Loucy (cell line): ENCODE data around the gene CCDC12.

Source experiments
- H2AFZ ChIP-seq: fragments of 200-600 bp; sonication (generic); 2 replicates; pipeline ENCODE4 v1.6.0; 2016; ENCODE audit warnings: antibody characterized with exemption, mild to moderate bottlenecking, low read length, moderate library complexity
- H3F3A ChIP-seq: fragments of 200-600 bp; 2 replicates; pipeline ENCODE4 v1.6.0; 2016; ENCODE audit warnings: antibody characterized with exemption, low read depth, mild to moderate bottlenecking
- H3K27me3 ChIP-seq: fragments of 200-600 bp; sonication (generic); 2 replicates; pipeline ENCODE4 v1.6.1; 2014; ENCODE audit warnings: low read length, mild to moderate bottlenecking; ENCODE audit not compliant: insufficient read depth, poor library complexity, severe bottlenecking
- H3K36me3 ChIP-seq: fragments of 200-600 bp; sonication (generic); 2 replicates; pipeline ENCODE4 v1.6.1; 2016; ENCODE audit warnings: low read length; ENCODE audit not compliant: insufficient read depth
- H3K4me1 ChIP-seq: fragments of 200-600 bp; sonication (generic); 2 replicates; pipeline ENCODE4 v1.5.1; 2014; ENCODE audit warnings: low read length, mild to moderate bottlenecking; ENCODE audit not compliant: insufficient read depth, poor library complexity, severe bottlenecking
- H3K4me2 ChIP-seq: fragments of 200-600 bp; sonication (generic); 2 replicates; pipeline ENCODE4 v1.6.0; 2014; ENCODE audit warnings: antibody characterized with exemption, low read length, low read depth, mild to moderate bottlenecking; ENCODE audit not compliant: poor library complexity, severe bottlenecking
- H3K4me3 ChIP-seq: fragments of 200-600 bp; sonication (generic); 2 replicates; pipeline ENCODE4 v1.5.1; 2014; ENCODE audit warnings: low read length, mild to moderate bottlenecking, mixed read lengths; ENCODE audit not compliant: poor library complexity, severe bottlenecking
- H3K79me2 ChIP-seq: fragments of 200-600 bp; sonication (generic); 2 replicates; pipeline ENCODE4 v1.6.1; 2014; ENCODE audit warnings: low read length; ENCODE audit not compliant: insufficient read depth
- H3K9ac ChIP-seq: fragments of 200-600 bp; sonication (generic); 2 replicates; pipeline ENCODE4 v1.6.0; 2014; ENCODE audit warnings: mild to moderate bottlenecking, low read depth, low read length, moderate library complexity; ENCODE audit not compliant: poor library complexity, severe bottlenecking
- H3K9me2 ChIP-seq: fragments of 200-600 bp; sonication (generic); replicated peaks from 2 replicates; pipeline ENCODE4 v1.6.1; 2016; ENCODE audit warnings: low read depth, low read length, mixed read lengths
- H3K9me3 ChIP-seq: fragments of 200-600 bp; sonication (generic); 2 replicates; pipeline ENCODE4 v1.6.1; 2014; ENCODE audit warnings: mild to moderate bottlenecking, antibody characterized with exemption, low read length, low read depth; ENCODE audit not compliant: insufficient read depth
- H4K20me1 ChIP-seq: fragments of 200-600 bp; sonication (generic); 2 replicates; pipeline ENCODE4 v1.6.0; 2014; ENCODE audit warnings: antibody characterized with exemption, low read length, mild to moderate bottlenecking; ENCODE audit not compliant: insufficient read depth, poor library complexity, severe bottlenecking
- EZH2phosphoT487 ChIP-seq: fragments of 200-600 bp; IDR thresholded peaks from 2 replicates; pipeline ENCODE4 v1.6.1; 2018; ENCODE audit warnings: antibody characterized with exemption, mild to moderate bottlenecking, moderate library complexity, borderline replicate concordance
- TF ChIP-seq, protein P1 (sequence below): fragments of 200-600 bp; sonication (generic); conservative IDR thresholded peaks from 2 replicates; pipeline ENCODE4 v1.5.1; 2014; ENCODE audit warnings: mild to moderate bottlenecking, antibody characterized with exemption, low read length

The CCDC12 gene

DNA sequence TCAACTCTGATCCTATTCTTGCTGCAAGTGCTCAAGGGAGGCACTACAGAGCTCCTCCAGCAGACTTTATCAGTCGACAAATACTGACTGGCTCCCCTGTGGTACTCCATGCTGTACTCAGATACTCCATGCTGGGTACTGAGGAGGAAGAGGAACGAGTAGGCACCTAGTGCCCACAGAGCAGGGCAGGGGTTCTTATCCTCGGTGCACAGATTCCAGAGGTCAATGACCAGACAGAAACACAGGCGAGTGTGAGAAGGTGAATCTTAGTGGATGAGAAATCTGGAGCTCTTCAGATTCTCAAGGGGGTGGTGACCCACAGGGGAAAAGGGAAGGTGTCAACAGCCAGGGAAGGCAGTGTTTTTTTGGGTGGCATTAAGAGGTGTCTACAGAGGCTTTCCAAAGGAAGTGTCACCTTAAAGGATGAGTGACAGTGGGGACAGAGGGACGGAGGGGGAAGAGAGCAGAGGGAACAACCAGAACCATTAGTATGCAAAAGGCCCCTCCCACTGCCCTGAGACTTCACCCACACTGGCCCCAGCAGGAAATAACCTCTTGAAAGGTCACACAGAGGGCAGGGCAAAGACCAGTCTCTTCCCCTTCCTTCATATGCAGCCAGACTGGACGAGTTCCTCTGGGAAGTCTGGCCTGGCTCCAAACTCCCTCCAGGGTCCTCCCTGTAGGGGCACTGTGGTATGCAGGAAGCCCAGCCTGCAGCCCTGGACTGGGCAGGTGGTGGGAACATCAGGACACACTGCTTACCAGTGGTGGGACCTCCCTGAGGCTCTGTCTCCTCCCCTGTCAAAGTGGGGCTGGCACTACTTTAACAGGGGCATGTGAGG, 27.5 kb downstream of the CCDC12 start:
- Histone ChIP-seq H4K20me1 (peaks cover 23% of the 10 kb centered on the region), H3K36me3 (peaks cover 13% of the 10 kb centered on the region), H3K9me3 (no peaks in the 10 kb centered on the region), H3K9ac (peak overlapping the region; percentile 66), H3K4me1 (peaks cover 75% of the 10 kb centered on the region), H3K79me2 (peaks cover 95% of the 10 kb centered on the region), H3K9me2 (no peaks in the 10 kb centered on the region), H3K4me2 (peak overlapping the region; percentile 84), H3F3A (peaks cover 20% of the 10 kb centered on the region; the same call in 1 of the 2 replicates), H3K4me3 (peak overlapping the region; percentile 50), H2AFZ (no peak overlapping the region), H3K27me3 (no peaks in the 10 kb centered on the region)
- TF ChIP-seq, protein P1, sequence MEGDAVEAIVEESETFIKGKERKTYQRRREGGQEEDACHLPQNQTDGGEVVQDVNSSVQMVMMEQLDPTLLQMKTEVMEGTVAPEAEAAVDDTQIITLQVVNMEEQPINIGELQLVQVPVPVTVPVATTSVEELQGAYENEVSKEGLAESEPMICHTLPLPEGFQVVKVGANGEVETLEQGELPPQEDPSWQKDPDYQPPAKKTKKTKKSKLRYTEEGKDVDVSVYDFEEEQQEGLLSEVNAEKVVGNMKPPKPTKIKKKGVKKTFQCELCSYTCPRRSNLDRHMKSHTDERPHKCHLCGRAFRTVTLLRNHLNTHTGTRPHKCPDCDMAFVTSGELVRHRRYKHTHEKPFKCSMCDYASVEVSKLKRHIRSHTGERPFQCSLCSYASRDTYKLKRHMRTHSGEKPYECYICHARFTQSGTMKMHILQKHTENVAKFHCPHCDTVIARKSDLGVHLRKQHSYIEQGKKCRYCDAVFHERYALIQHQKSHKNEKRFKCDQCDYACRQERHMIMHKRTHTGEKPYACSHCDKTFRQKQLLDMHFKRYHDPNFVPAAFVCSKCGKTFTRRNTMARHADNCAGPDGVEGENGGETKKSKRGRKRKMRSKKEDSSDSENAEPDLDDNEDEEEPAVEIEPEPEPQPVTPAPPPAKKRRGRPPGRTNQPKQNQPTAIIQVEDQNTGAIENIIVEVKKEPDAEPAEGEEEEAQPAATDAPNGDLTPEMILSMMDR = no peak
- no peak for TF ChIP-seq EZH2phosphoT487

DNA sequence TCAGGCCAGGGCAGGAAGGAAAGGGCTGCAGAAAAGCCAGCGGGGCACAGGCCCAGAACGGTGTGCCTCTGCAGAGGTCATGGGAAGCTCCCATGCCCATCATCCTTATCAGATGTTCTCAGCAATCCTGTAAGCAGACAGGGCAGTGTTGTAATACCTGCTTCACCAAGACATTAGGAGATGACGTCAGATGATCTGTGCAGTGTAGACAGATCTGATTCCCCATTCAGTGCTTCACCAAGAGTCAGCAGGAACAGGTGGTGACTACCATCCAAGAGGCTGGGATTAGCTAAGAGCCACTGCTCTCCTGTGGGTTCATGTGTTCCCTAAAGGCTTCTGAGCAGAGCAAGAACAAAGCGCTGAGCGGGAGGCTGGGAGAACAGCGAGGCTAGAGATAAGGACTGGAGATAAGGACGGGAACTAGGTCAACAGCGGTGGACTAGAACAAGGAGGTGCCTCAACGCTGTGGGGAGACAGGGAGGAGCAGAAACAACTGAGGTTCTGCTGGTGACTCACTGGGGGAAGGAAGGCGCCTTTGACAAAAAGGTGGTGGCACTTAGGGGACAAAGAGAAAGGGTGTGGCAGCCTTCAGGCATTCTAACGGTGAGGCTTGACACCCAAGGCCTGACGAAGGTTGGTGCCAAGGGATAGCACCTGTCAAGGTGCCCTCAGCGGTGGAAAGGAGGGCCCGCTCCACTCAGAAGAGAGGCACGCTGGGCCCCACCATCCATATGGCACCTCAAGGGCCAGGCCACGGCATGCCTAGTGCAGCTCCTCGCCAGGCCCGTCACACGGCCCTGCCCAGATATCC, 28.4 kb downstream of the CCDC12 start:
- H3K4me2 ChIP-seq = peak overlapping the region; percentile 84
- H3K9me2 ChIP-seq = no peaks in the 10 kb centered on the region
- H3K4me1 ChIP-seq = peaks cover 70% of the 10 kb centered on the region
- peaks cover 97% of the 10 kb centered on the region for H3K79me2 ChIP-seq
- H4K20me1 ChIP-seq = peaks cover 21% of the 10 kb centered on the region
- no peaks in the 10 kb centered on the region for H3K9me3 ChIP-seq
- H3K9ac ChIP-seq = peak overlapping the region; percentile 66
- no peak overlapping the region for H2AFZ ChIP-seq
- H3K36me3 ChIP-seq = peaks cover 13% of the 10 kb centered on the region
- H3K27me3 ChIP-seq = no peaks in the 10 kb centered on the region
- TF ChIP-seq, protein P1 = no peak
- no peak for TF ChIP-seq EZH2phosphoT487
- peaks cover 20% of the 10 kb centered on the region; the same call in 1 of the 2 replicates for H3F3A ChIP-seq
- H3K4me3 ChIP-seq = peak overlapping the region; percentile 50

DNA sequence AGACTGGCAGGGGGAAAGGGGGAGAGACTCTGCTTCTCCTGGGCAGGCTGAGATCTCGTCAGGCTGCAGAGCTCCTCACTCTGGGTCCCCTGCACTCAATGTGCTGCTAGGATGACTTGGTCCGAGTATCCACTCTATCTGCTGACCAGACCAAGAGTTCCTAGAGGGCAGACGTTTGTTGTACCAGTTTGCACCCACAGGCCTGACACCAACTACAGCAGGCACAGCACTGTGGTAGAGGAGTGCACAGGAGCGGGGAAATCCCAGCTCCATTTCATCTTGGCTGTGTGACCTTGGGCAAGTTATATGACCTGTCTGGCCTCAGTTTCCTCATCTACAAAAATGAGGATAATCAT, 29.0 kb downstream of the CCDC12 start:
- peak overlapping the region; percentile 66 for H3K9ac ChIP-seq
- peaks cover 18% of the 10 kb centered on the region for H4K20me1 ChIP-seq
- no peaks in the 10 kb centered on the region for H3K9me2 ChIP-seq
- H3K36me3 ChIP-seq = peaks cover 14% of the 10 kb centered on the region
- TF ChIP-seq EZH2phosphoT487 = no peak
- TF ChIP-seq, protein P1 = no peak
- peaks cover 97% of the 10 kb centered on the region for H3K79me2 ChIP-seq
- H3K4me2 ChIP-seq = peak overlapping the region; percentile 84
- H2AFZ ChIP-seq = no peak overlapping the region
- no peaks in the 10 kb centered on the region for H3K27me3 ChIP-seq
- no peaks in the 10 kb centered on the region for H3K9me3 ChIP-seq
- H3F3A ChIP-seq = peaks cover 14% of the 10 kb centered on the region; the same call in 1 of the 2 replicates
- H3K4me3 ChIP-seq = peak overlapping the region; percentile 50
- H3K4me1 ChIP-seq = peaks cover 63% of the 10 kb centered on the region
